Measurements from ENCODE around the gene S100PBP.

DNA sequence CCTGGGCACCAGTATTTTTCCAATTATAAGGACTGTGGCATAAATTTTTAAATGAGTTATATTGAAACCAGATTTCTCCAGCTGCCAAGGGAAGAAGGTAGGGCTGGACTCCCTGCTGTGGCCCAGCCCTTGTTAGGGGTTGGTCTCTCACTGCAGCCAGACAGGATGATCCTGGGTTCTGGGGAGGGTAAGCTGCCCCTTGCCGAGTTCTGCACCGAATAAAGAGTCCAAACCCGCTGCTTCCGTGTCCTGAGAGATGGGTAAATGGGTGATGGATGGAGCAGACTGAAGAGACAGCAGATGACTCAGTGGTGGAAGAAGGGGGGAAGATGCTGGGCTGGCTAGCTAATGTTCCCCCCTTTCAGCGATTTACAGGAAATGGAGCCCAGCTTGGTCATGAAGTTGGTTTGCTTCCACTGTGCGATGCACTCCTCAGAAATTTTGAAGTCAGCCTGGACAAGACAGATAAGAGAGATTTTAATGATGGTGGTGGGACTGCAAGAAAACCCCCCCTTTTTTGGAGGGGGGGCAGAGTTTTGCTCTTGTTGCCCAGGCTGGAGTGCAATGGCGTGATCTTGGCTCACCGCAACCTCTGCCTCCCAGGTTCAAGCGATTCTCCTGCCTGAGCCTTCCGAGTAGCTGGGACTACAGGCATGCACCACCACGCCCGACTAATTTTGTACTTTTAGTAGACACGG lies 41.7 kb upstream of the S100PBP start:
- TF ChIP-seq, protein P1, sequence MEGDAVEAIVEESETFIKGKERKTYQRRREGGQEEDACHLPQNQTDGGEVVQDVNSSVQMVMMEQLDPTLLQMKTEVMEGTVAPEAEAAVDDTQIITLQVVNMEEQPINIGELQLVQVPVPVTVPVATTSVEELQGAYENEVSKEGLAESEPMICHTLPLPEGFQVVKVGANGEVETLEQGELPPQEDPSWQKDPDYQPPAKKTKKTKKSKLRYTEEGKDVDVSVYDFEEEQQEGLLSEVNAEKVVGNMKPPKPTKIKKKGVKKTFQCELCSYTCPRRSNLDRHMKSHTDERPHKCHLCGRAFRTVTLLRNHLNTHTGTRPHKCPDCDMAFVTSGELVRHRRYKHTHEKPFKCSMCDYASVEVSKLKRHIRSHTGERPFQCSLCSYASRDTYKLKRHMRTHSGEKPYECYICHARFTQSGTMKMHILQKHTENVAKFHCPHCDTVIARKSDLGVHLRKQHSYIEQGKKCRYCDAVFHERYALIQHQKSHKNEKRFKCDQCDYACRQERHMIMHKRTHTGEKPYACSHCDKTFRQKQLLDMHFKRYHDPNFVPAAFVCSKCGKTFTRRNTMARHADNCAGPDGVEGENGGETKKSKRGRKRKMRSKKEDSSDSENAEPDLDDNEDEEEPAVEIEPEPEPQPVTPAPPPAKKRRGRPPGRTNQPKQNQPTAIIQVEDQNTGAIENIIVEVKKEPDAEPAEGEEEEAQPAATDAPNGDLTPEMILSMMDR (conservative IDR thresholded peaks at IDR 0.05) = no peak
- no peak for TF ChIP-seq ZFX (IDR thresholded peaks at IDR 0.05)
